Activated naive CD4-positive, alpha-beta T cell treated with anti-CD3 and anti-CD28 coated beads, Interleukin-2, amount 50 U/mL, for 24 hours (primary cell): Measurements from ENCODE around the gene KCNIP4.

ENCODE experiments used
- H3K27ac Mint-ChIP-seq: one replicate; pipeline ENCODE4 v1.8.0; 2021; ENCODE audit warnings: mild to moderate bottlenecking, mixed read lengths
- H3K27me3 Mint-ChIP-seq: one replicate; pipeline ENCODE4 v1.8.0; 2021; ENCODE audit warnings: mixed read lengths
- H3K36me3 Mint-ChIP-seq: one replicate; pipeline ENCODE4 v1.8.0; 2021; ENCODE audit warnings: mixed read lengths
- H3K4me1 Mint-ChIP-seq: one replicate; pipeline ENCODE4 v1.8.0; 2021; ENCODE audit warnings: mixed read lengths
- H3K4me3 Mint-ChIP-seq: one replicate; pipeline ENCODE4 v1.8.0; 2021; ENCODE audit warnings: mild to moderate bottlenecking, mixed read lengths
- H3K9me3 Mint-ChIP-seq: one replicate; pipeline ENCODE4 v1.8.0; 2021; ENCODE audit warnings: mixed read lengths

Gene KCNIP4

DNA sequence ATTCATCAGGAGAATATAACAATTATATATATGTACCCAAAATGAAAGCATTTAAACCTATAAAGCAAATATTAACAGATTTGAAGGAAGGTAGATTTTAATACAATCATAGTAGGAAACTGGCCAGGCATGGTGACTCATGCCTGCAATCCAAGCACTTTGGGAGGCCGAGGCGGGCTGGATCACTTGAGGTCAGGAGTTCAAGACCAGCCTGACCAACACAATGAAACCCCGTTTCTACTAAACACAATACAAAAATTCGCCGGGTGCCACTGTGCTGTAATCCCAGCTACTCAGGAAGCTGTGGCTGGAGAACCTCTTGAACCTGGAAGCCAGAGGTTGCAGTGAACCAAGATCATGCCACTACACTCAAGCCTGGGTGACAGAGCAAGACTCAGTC is 118.3 kb downstream of the KCNIP4 start:
- Mint-ChIP-seq H3K36me3 (no peaks in the 10 kb centered on the region), H3K4me1 (no peaks in the 10 kb centered on the region), H3K4me3 (no peak overlapping the region), H3K27ac (no peak overlapping the region), H3K9me3 (peaks cover 8% of the 10 kb centered on the region), H3K27me3 (no peaks in the 10 kb centered on the region)

DNA sequence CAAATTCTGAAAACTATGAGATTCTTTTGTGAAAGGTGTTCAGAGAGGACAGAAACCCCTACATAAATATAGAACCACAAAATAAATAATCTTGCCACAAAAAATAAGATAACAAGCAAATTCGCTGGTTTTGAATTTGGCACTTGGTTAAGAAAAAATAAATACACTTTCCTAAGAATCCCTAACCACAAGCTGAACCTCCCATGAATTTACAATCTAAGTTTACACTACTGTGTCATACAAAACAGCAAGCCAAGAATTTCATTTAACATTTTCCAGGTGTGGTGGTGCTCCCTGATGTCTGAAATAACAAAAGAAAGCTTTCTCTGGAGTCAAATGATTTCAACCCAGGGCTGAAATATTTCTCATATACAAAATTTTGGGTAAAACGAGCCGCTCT is 121.0 kb downstream of the KCNIP4 start:
- no peak overlapping the region for H3K4me3 Mint-ChIP-seq
- no peak overlapping the region for H3K27ac Mint-ChIP-seq
- peaks cover 8% of the 10 kb centered on the region for H3K9me3 Mint-ChIP-seq
- H3K27me3 Mint-ChIP-seq, result peaks cover 1% of the 10 kb centered on the region
- H3K4me1 Mint-ChIP-seq, result no peaks in the 10 kb centered on the region
- H3K36me3 Mint-ChIP-seq, result no peaks in the 10 kb centered on the region

DNA sequence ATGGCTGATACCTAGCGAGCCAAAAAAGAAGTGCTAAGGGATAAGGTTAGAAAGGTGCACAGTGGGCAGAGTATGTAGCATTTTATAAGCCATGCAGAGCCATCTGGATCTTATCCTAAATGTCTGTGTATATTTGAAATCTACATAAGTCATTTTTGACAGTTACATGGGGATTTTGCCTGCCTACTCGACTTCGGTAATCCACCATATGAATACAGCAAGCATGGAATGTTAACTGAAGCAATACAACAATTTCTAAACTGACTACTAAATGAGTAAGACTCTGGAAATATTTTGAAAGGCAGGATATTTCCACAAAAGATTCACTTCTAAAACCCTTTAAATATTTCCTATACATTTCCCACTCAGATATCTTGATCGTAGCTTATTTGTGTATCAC is 122.5 kb downstream of the KCNIP4 start:
- Mint-ChIP-seq H3K4me3 (no peak overlapping the region), H3K36me3 (no peaks in the 10 kb centered on the region), H3K27ac (no peak overlapping the region)

DNA sequence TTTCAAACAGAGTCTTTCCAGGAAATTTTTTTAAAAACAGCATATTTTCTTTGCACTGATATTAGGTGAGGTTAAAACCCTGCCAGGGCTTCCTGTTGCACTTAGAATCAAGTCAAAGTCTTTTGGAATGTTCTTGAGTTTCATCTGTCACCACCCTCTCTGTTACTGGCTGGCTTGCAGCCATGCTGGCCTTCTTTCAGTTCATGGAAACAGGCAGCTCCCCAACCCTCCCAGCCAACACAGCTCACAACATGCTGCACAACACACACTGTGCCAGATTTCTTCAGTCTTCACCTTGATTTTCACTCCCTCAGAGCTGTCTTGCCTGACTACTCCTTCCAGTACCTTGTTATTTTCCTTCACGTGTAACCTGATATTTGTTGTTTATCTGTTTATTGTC is 129.5 kb downstream of the KCNIP4 start:
- Mint-ChIP-seq H3K9me3 (peaks cover 19% of the 10 kb centered on the region), H3K36me3 (peaks cover 2% of the 10 kb centered on the region), H3K27me3 (peaks cover 4% of the 10 kb centered on the region), H3K4me3 (no peak overlapping the region), H3K27ac (no peak overlapping the region), H3K4me1 (no peaks in the 10 kb centered on the region)

More for the DNA sequence above, 122.5 kb downstream of the KCNIP4 start:
- Mint-ChIP-seq H3K27me3 (peaks cover 4% of the 10 kb centered on the region), H3K4me1 (no peaks in the 10 kb centered on the region), H3K9me3 (no peaks in the 10 kb centered on the region)

DNA sequence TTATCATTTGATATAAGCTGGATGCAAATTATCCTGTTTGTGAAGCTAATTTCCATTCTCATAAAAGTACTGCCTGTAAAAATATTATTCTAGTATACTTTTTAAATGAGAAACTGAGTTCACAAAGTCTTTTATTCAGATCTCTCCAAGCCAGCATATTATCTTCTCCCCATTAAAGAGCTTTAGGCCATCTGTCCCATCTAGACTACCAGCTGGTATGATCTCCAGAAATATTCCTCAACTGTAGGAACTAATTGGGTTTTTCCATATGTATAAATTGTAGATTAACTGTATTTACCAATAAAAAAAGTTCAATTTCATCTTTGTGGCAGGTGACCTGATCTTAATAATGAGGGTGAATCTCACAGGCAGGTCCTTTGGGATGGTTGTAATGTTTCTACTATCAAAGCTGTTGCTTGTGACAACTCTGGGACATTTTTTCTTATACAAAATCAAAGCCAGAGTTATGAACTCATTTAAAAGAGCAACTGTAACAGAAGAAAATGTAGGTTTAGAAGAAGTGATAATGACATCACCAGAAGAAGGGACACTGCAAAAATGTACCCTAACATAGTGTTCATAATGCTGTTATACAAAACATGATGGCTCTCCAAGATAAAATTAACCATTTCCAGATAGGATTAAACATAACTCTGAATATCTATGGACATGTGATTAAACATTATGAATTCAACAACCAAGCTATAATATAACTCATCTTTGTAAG is 132.8 kb downstream of the KCNIP4 start:
- no peaks in the 10 kb centered on the region for H3K4me1 Mint-ChIP-seq
- peaks cover 2% of the 10 kb centered on the region for H3K36me3 Mint-ChIP-seq
- H3K4me3 Mint-ChIP-seq, result no peak overlapping the region
- no peak overlapping the region for H3K27ac Mint-ChIP-seq
- H3K27me3 Mint-ChIP-seq, result no peaks in the 10 kb centered on the region
- H3K9me3 Mint-ChIP-seq, result peaks cover 19% of the 10 kb centered on the region

DNA sequence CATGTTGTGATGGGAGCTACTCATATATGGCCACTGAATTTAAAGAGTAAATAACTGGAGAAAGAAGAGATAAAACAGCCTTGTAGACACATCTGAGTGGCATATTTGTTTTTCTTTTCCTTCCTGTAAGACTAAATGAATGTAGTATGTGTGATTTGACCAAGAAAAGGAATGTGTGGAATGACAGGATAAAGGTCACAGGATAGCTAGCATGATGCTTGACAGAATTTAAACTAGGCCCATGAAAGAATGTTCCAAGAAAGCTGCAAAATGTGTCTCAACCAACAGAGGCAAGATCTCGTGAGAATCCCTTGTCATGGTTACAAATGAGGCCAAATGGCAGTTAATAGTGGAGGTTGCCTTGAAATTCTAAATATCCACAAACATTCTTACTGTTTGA is 137.0 kb downstream of the KCNIP4 start:
- Mint-ChIP-seq H3K27me3 (no peaks in the 10 kb centered on the region), H3K27ac (no peak overlapping the region), H3K4me1 (no peaks in the 10 kb centered on the region), H3K4me3 (no peak overlapping the region), H3K9me3 (peaks cover 4% of the 10 kb centered on the region), H3K36me3 (no peaks in the 10 kb centered on the region)

DNA sequence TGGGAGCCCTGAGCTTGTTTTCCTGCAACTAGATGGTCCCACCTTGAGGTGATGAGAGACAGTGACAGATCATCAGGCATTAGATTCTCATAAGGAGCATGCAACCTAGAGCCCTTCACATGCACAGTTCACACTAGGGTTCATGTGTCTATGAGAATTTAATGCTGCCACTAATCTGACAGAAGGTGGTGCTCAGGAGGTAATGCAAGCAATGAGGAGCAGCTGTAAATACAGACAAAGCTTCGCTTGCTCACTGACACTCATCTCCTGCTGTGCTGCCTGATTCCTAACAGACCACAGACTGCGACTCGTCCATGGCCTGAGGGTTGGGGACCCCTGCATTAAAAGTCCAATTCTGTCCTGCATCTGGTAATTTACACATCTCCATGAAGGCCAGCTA is 141.6 kb downstream of the KCNIP4 start:
- H3K4me3 Mint-ChIP-seq, result no peak overlapping the region
- no peak overlapping the region for H3K27ac Mint-ChIP-seq
- H3K4me1 Mint-ChIP-seq, result no peaks in the 10 kb centered on the region
- H3K9me3 Mint-ChIP-seq, result no peaks in the 10 kb centered on the region
- H3K27me3 Mint-ChIP-seq, result no peaks in the 10 kb centered on the region
- no peaks in the 10 kb centered on the region for H3K36me3 Mint-ChIP-seq

DNA sequence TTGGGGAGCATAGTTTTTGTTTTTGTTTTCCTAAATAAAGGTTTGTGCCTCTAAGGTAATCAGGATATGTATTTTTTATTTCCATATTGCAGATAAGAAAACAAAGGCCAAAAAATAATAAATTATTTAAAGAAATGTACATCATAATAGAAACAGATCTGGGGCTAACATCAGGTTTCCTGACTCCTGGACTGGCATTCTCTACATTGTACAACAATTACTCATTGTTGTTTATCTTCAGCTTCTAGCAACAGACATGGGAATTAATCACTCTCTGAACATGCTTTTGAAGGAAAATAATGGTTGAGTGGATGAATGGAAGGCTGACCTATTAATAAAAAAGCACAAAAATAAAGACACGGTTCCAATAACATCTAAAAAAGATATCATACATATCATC is 146.2 kb downstream of the KCNIP4 start:
- H3K4me3 Mint-ChIP-seq, result no peak overlapping the region
- H3K27ac Mint-ChIP-seq, result no peak overlapping the region
- no peaks in the 10 kb centered on the region for H3K27me3 Mint-ChIP-seq
- no peaks in the 10 kb centered on the region for H3K4me1 Mint-ChIP-seq
- no peaks in the 10 kb centered on the region for H3K36me3 Mint-ChIP-seq
- no peaks in the 10 kb centered on the region for H3K9me3 Mint-ChIP-seq

DNA sequence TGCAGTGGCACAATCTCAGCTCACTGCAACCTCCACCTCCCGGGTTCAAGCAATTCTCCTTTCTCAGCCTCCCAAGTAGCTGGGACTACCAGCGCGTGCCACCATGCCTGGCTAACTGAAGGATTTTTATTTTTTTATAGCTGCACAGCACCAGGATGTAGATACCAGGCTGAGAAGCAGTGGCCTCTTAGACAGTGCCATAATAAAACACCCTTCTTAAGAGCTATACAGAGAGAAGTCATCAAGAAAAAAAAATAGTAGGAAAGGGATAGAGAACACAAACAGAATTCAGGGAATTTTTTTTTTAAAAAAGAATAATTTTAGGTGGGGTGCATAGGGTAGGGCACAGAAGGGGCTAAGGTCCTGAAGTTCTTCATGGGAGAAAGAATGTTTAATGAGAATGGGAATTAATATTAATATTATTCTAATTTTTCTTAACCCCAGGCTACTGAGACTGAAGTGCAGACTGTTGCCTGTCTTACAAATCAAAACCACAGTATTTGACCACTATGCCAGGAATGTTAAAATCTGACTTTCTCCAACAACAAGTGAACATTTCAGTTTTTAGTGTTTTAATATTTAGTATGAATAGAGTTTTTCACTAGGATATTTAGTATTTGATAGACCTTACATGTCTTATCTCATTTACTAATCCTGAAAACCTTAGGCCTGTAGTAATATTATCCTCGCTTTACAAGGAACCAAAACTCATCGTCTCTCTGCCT is 146.7 kb downstream of the KCNIP4 start:
- H3K4me3 Mint-ChIP-seq, result no peak overlapping the region
- H3K27me3 Mint-ChIP-seq, result no peaks in the 10 kb centered on the region
- H3K9me3 Mint-ChIP-seq, result no peaks in the 10 kb centered on the region
- no peak overlapping the region for H3K27ac Mint-ChIP-seq
- H3K36me3 Mint-ChIP-seq, result no peaks in the 10 kb centered on the region
- no peaks in the 10 kb centered on the region for H3K4me1 Mint-ChIP-seq

DNA sequence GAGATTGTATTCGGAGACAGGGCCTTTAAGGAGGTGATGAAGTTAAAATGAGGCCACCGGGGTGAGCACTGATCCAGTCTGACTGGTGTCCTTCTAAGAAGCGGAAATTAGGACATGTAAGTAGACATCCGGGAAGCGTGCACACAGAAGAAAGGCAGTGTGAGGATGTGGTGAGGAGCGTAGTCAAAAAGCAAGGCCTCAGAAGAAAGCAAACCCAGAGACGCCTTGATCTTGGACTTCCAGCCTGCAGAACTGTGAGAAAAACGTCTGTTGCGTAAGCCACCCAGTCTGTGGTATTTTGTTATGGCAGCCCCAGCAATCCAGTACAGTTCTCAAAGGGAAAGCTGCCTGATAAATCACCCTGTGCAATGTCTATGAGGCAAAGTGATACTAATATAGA is 153.5 kb downstream of the KCNIP4 start:
- H3K4me1 Mint-ChIP-seq, result no peaks in the 10 kb centered on the region
- H3K27ac Mint-ChIP-seq, result no peak overlapping the region
- no peaks in the 10 kb centered on the region for H3K27me3 Mint-ChIP-seq
- H3K4me3 Mint-ChIP-seq, result no peak overlapping the region
- no peaks in the 10 kb centered on the region for H3K9me3 Mint-ChIP-seq
- H3K36me3 Mint-ChIP-seq, result no peaks in the 10 kb centered on the region

DNA sequence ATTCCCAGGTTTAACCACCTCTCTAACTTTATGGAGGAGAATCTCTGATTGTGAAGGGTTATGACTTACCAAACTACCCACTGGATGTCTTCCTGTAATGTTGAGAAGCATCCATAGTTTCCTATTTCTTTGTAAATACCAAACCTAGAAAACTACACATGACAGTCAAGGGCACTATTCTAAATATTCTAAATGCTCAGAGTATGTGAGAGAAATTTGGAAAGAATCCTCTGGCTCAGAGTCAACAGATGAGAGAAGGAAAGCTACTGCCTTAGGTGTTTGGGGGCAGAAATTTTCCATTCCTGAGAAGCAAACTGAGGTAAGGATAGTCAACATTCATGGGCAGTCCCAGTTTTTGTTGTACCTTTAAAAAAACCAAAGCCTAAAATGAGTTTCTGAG is 155.8 kb downstream of the KCNIP4 start:
- no peaks in the 10 kb centered on the region for H3K4me1 Mint-ChIP-seq
- no peaks in the 10 kb centered on the region for H3K36me3 Mint-ChIP-seq
- H3K4me3 Mint-ChIP-seq, result no peak overlapping the region
- no peak overlapping the region for H3K27ac Mint-ChIP-seq
- H3K27me3 Mint-ChIP-seq, result no peaks in the 10 kb centered on the region
- no peaks in the 10 kb centered on the region for H3K9me3 Mint-ChIP-seq

DNA sequence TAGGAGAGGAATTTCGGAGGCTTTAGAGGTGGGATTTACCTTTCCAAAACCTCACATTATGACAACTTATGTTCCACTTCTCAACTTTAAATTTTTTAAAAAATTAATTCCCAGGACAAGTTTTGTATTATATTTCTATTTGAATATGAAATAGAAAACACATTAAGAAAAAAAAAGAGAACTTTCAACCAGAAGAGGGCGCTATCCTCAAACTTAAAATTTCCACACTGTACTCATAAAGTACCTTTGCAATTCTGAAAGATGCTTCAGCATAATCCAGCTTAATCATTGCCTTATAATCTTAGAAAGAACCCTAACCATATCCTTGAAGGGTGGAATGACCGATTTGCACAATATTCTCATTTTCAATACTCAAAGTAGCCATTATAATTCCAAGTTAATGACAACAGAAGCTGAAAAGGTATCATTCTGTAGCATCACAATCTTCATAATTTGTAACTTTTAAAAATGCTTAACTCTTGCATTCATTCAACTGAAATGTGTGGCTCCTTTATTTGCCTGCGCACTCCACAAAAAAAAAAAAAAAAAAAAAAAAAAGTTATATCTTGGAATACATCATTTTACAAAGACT is 158.0 kb downstream of the KCNIP4 start:
- no peaks in the 10 kb centered on the region for H3K27me3 Mint-ChIP-seq
- no peak overlapping the region for H3K4me3 Mint-ChIP-seq
- no peaks in the 10 kb centered on the region for H3K9me3 Mint-ChIP-seq
- no peaks in the 10 kb centered on the region for H3K36me3 Mint-ChIP-seq
- H3K4me1 Mint-ChIP-seq, result no peaks in the 10 kb centered on the region
- H3K27ac Mint-ChIP-seq, result no peak overlapping the region

DNA sequence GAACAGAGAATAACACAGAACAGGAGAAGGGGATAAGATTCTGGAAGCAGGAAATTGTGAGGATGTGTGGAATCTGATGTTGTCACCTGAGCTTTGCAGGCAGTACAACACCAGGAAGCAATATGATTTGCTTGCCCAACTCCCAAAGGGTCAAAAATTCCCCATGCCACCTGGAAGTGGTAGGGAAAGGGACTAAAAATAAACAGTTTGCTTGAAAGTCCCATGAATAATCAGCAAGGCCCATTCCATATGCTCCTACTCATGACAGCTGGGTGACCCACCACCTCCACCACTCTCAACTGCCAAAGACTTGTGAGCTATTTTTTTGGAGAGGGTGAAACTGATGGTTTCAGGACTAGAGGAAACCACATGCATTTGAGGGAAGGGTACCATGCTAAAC is 168.4 kb downstream of the KCNIP4 start:
- Mint-ChIP-seq H3K9me3 (no peaks in the 10 kb centered on the region), H3K27ac (no peak overlapping the region), H3K27me3 (peaks cover 2% of the 10 kb centered on the region), H3K4me3 (no peak overlapping the region), H3K4me1 (no peaks in the 10 kb centered on the region), H3K36me3 (no peaks in the 10 kb centered on the region)

DNA sequence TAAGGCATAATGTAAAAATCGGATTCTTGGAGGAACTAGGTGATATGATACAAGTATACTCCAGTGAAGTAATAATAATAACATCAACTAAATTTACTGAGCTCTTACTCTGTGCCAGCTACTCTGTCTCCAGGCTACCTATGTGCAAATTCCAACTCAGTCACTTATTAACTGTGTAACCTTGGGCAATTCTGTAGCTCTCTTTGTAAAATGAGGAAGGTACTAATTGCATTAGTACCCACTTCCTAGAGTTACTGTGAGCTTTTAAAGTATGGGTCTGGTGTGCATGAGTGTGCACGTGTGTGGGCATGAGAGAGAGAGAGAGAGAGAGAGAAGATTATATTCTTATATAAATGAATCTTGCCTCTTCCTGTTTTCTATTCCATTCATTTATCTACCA is 169.9 kb downstream of the KCNIP4 start:
- Mint-ChIP-seq H3K36me3 (no peaks in the 10 kb centered on the region), H3K4me1 (no peaks in the 10 kb centered on the region), H3K4me3 (no peak overlapping the region), H3K9me3 (no peaks in the 10 kb centered on the region), H3K27ac (no peak overlapping the region), H3K27me3 (peaks cover 5% of the 10 kb centered on the region)

DNA sequence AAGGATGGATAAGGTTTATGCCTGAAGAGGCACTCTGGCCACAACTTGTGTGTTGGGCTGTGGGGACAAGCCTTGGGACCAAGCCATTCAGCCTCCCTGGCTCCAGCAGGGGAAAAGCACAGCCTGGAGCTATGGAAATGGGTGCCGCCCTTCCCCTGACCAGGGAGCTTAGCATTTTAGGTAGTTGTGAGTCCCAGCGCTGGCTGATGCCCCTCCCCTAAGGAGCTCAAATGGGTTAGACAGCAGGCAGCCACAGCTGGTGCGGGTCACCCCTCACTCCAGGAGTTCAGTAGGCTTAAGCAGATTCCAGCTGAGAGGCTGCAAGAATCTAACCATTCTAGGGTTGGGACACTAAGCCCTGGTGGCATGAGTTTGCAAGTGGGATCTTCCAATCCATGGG is 172.9 kb downstream of the KCNIP4 start:
- H3K4me3 Mint-ChIP-seq, result no peak overlapping the region
- H3K27me3 Mint-ChIP-seq, result peaks cover 5% of the 10 kb centered on the region
- no peaks in the 10 kb centered on the region for H3K9me3 Mint-ChIP-seq
- no peak overlapping the region for H3K27ac Mint-ChIP-seq
- no peaks in the 10 kb centered on the region for H3K4me1 Mint-ChIP-seq
- H3K36me3 Mint-ChIP-seq, result no peaks in the 10 kb centered on the region

DNA sequence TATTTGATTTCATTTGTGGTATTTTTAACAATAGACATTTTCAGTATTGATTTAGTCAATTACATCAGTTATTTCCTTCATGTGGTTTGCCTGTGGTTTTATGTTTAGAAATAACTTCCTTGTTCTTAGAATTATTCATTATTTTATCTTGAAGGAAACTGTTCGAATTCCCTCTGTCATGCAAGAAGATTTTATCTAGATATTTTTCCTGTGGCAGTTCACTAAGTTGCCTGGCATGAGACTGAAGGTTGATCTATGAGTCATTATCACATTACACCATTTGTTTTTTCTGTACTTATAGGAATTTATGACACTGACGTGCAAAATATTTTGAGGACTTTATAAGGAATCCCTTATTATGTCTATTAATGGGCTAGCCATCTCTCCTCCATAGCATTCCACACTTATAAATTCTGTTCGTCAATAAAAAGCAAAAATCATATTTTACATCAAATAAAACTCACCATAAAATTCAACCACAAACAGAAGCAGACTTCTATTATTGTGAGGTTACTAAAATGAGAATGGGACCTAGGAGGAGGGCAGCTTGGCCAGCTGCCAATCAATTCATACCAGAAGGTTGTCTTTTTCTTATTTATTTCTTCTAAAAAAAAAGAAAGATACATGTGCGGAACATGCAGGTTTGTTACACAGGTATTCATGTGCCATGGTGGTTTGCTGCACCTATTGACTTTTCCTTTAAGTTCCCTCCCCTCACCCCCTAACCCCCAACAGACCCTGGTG is 179.0 kb downstream of the KCNIP4 start:
- peaks cover 5% of the 10 kb centered on the region for H3K27me3 Mint-ChIP-seq
- no peaks in the 10 kb centered on the region for H3K9me3 Mint-ChIP-seq
- H3K27ac Mint-ChIP-seq, result no peak overlapping the region
- no peak overlapping the region for H3K4me3 Mint-ChIP-seq
- H3K36me3 Mint-ChIP-seq, result no peaks in the 10 kb centered on the region
- H3K4me1 Mint-ChIP-seq, result no peaks in the 10 kb centered on the region
